Non-pigmented ciliary epithelial cell (primary cell): ENCODE results near the gene GIPR.
"Not testable (repeated sequence)": the region's sequence is repeated elsewhere in the genome, so short reads cannot be mapped to it uniquely, and the experiment has no call there.

Experiments used
- DNase-seq: peaks from one replicate; pipeline ENCODE4 v3.0.0-alpha.2; 2010; ENCODE audit warnings: low read depth

GIPR gene, protein sequence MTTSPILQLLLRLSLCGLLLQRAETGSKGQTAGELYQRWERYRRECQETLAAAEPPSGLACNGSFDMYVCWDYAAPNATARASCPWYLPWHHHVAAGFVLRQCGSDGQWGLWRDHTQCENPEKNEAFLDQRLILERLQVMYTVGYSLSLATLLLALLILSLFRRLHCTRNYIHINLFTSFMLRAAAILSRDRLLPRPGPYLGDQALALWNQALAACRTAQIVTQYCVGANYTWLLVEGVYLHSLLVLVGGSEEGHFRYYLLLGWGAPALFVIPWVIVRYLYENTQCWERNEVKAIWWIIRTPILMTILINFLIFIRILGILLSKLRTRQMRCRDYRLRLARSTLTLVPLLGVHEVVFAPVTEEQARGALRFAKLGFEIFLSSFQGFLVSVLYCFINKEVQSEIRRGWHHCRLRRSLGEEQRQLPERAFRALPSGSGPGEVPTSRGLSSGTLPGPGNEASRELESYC

DNA sequence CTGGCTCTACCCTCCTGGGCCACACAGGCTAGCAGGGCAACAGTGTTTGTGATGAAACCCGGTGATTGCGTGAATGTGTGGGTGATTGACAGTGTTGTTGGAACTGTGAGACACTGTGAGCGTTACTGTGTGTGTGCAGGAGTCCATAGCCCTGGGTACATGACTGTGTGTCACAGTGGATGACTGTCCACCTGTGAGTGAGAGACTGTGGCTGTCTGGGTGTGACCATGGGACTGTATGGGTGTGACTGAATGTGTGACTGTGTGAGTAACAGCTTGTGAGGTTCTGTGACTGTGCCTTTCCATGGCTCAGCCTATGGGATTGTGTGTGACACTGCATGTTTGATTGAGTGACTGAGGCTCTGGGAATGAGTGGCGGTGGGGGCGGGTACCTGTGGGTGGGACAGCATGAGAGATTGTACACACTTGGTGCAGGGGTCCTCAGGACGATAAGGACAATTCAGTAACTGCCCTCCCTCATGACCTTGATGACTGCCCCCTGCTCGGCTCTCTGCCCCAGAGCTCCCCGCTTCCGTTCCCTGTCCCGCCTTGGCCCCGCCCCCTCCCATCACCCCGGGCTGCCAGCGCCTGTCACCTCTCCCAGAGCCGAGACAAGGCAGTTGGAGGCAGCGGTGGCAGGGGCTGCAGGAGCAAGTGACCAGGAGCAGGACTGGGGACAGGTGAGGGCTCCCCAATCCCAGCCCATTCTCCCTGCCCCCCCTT, at the start of gene GIPR:
TSS of gene GIPR (plus strand) at position 602 of the 722 bp plus-strand sequence. CDS start 1,300 bp downstream, outside the sequence.
- DNase-seq = no peak

DNA sequence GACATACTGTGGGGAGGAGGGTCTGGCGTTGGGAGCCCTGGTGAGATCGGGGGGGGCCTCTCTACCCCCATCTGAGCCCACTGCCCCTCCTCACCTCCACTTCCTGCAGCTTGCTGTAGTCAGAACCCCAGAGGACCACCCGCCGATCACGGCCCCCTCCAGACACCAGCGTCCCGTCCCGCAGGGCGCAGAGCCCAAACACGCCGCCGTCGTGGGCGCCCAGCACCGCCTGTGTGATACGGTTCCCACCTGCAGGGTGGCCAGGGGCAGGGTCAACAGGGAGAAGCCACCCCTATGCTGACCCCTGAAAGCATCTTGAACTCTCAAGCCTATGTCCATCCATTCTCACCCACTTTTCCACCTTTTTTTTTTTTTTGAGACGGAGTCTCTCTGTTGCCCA, 46.6 kb upstream of the GIPR start:
- no peak for DNase-seq

DNA sequence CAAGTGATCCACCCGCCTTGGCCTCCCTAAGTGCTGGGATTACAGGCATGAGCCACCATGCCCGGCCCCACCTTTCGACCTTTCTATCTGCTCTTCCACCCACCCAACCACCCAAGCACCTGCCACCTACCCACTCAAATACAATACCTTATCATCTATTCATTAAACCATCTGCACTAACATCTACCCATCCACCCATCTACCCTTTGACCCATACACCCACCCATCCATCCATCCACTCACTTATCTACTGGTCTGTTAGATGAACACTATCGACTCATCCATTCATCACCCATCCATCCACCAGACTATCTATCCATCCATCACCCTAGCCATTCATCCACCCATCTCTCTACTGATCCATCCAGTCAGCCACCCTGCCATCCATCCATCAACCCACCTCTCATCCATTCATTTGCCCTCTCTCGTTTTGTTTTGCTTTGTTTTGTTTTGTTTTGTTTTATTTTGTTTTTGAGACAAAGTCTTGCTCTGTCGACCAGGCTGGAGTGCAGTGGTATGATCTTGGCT, 46.0 kb upstream of the GIPR start:
- DNase-seq = no peak

DNA sequence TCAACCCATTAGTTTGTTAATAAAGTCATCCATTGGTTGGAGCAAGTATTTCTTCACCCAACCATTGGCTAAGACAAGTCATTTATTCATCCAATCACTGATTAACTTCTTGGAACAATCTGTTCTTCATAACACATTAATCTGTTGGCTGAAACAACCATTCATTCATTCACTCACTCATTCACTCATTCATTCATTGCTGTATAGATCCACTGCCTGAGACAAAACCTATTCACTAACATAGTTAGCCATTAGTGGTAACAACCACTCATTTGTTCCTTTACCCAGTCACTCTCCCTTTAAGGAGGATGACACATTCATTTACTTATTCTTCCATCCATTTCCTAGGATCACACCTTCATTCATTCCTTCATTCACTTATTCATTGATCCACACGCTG, 44.0 kb upstream of the GIPR start:
- no peak for DNase-seq

DNA sequence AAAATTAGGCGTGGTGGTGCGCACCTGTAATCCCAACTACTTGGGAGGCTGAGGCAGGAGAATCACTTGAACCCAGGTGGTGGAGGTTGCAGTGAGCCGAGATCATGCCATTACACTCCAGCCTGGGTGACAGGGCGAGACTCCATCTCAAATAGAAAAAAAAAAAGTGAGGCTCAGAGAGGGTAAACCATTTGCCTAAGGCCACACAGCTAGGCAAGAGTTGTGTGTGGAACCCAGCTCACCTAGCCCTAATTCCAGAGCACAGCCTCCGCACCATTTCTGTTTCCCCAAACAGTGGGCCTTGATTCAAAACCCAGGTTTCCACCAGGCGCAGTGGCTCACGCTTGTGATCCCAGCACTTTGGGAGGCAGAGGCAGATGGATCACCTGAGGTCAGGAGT, 39.8 kb upstream of the GIPR start:
- not testable (repeated sequence) for DNase-seq

DNA sequence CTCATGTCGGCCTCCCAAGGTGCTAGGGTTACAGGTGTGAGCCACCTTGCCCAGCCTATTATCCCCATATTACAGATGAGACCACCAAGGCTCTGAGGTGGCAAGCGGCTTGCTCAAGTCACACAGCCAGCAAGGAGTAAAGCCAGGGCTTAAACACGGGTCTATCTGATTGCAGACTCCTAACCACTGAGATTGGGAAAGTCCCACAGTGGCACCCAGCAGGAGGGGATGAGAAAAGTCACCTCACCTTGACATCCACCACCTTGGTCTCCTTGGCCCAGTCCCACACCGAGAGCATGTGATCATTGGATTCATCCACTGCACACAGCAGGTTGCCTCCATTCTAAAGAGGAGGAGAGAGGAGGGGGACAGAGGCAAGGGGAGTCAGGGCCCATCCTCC, 38.3 kb upstream of the GIPR start:
- DNase-seq = no peak

DNA sequence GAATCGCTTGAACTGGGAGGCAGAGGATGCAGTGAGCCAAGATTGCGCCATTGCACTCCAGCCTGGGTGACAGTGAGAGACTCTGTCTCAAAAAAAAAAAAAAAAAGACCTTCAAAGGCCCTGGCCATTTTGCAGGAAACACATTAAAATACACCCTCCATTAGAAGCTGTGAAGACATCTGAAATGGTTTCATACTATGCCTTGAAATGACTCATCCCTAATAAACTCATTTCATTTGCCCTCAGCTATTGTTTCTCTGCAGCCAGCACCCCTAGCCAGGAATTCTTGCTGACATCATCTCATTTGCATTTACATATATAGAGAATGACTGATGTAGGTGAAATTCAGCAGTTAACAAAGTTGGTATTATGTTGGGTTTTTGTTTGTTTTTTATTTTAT, 37.6 kb upstream of the GIPR start:
- peak; percentile 85 for DNase-seq

DNA sequence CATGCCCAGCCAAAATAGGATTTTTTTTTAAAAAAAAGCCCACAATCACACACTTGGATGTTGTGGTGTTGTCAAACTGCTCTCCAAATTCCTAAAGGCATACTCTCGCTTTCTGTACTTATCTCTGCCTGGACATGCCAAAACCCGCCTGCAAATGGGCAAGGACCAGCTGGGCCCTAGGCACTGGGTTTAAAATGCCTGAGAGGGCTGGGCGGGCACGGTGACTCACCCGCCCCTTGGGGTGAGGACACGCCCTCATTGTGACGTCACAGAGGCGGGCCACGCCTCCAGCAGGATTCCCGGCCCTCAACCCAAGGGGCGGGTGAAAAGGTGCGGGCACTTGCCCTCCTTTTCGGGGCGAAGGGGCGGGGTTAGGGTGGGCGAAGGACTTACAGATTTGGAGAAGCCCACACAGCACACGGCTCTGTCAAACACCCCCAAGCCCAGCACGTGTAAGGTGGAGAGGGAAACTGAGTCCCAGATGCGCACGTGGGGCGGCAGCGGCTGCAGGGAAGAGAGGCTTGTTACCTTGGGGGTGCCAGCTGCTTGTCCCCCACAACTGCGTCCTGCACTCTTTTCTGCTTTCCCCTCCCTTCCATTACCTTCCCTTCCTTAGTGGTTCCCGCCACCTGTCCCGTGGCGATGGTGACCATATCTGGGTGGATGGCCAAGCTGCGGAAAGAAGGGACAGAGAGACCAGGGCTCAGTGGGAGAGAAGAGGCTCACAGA, 35.4 kb upstream of the GIPR start:
- no peak for DNase-seq

DNA sequence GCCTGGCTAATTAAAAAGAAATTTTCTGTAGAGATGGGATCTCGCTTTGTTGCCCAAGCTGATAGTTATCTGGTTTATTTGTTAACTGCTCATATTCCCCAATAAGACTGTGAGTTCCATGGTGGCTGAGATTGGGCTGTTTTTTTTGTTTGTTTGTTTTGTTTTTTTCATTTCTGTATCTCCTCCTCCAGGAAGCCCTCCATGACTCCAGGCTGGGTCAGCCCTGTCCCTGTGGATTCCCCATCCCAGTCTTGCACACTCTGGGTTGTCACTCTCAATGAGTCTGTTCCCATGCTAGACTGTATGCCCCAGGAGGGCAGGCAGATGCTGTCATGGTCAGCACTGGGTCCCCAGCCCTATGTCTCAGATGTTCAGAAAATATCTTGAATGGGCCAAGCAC, 31.7 kb upstream of the GIPR start:
- DNase-seq = no peak

DNA sequence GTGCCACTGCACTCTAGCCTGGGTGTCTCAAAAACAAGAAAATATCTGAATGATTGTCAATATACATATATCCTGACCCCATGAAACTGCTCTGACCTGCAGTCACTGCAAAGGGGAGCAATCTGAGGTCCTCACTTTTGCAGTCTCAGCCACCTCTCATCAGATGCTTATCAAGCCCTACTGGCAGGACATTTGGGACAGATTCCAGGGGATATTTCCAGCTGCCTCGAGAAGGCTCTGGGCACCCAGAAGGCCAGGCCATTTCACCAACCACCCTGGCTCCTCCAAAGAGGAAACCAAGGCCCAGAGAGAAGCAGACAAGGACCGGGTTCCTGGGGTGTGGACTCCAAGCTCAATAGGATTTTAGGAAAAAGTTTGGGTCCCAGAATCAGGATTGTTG, 31.1 kb upstream of the GIPR start:
- no peak for DNase-seq

DNA sequence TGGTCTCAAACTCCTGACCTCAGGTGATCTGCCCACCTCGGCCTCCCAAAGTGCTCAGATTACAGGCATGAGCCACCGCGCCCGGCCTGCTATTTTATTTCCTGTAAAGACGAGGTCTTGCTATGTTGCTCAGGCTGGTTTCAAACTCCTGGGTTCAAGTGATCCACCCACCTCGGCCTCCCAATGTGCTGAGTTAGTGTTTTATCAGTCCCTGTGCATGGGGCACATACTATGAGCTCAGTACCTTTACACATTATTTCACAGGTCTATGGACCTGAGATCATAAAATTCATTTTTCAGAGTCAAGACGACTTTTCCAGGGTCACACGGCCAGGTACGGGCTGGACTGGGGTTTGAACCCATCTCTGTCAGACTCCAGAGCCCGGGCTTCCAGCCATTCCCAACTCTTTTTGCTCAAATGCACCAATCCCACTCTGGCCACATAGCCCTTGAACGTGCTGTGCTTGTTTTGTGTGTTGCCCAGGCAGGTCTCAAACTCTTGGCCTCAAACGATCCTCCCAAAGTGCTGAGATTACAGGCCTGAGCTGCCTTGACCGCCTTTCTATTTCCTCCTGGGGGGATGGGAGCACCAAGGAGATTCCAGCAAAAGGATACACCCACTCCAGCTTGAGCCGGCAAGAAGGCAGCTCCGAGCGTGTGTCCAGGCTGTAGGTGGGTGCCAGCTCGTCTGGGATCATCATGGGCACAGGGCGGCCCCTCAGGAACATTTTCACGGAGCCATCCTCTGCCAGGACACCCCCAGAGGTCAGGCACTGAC, 29.9 kb upstream of the GIPR start:
- no peak for DNase-seq

DNA sequence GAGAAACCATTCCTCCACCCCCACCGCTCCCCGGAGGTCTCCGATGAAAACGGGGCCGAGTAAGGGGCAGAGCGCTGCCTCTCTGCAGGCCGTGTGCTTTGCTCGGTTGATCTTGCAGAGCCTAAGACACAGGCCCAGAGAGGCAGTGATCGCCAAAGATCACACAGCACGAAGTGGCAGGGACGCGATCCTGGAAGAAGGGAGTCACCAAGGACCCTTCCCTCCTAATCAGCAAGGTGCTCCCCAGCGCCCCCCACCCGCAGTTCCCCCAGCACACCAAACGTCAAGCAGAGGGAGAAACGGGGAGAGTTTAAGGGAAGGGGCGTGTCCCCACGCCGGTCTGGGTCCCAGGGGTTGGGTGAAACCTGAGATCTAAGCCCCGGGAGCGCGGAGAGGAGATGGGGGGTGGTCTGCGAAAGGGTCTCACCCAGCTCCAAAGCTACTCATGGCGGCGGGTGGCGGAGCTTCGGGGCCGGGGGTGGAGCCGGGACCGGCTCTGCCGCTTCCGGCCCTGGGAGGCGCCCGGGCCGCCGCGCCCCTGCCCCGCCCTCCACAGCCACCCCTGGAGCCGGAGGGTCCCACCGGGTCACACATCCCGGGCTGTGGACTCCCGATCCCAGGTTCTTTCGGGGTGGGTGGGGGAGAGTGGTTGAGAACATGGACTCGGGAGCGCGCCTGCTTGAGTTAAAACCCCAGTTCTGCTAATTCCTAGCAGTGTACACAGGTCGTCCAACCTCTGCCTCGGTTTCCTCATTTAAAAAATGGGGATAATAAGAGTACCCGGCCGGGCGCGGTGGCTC, 28.9 kb upstream of the GIPR start, which contains the start of gene EML2:
TSS of gene EML2 (minus strand) at position 468 of the 800 bp plus-strand sequence. CDS start at position 447, 21 bp downstream.
- DNase-seq = no peak

DNA sequence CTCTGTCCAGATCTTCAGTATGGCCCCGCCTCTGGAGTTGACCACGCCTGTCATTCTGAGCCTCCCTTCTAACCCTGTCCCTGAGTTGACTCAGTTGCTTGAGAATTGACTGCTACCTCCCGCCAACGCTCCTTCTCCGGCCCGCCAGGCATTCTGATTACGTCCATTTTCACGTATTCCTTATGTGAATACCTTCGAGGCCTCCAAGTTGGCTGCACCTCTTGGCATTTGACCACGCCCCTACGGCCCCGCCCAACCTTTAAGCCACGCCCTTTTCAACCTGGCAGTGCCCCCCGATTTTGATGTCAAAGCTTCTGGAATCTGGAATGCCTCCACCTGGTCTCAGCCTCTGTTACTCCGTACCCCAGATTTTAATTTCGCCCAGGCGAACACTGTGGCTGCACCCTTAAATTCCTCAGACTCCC, 27.2 kb upstream of the GIPR start:
- DNase-seq = no peak

DNA sequence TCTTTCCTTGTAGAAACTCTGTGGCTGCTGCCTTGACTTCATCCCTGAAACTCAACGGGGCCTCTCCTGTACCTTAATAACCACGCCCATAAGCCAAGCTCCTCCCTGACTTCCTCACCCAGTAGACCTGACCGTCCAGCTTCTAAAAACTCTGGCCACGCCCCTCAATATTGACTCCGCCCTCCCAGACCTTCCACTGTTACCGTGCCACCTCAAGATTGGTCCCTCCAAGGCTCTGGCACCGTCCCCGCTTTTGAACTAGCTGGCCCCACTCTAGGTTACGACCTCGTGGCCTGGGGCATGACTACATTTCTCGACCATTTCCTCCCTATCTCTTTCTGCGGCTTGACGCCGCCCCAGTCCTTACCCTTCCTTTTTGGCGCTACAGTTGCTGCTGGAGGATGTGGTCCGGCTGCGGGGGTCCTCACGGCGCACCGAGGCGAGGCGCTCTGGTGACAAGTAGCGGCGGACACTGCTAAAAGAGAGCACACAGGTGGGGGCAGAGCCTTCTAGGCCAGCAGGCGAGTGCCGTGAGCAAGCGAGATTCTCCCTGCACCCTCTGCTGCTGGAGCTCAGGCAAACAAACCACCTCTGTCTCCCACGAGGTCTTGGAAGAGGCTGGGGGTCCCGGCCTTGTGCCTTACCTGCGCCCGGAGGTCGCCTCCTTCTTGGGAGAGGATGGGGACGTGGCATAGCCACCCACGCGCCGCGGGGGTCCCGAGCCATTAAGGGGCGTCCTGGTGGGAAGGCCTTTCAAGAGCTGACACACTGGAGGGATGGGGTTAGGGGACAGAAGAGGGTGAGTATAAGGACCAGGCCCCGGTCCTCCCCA, 26.5 kb upstream of the GIPR start:
- DNase-seq = no peak

DNA sequence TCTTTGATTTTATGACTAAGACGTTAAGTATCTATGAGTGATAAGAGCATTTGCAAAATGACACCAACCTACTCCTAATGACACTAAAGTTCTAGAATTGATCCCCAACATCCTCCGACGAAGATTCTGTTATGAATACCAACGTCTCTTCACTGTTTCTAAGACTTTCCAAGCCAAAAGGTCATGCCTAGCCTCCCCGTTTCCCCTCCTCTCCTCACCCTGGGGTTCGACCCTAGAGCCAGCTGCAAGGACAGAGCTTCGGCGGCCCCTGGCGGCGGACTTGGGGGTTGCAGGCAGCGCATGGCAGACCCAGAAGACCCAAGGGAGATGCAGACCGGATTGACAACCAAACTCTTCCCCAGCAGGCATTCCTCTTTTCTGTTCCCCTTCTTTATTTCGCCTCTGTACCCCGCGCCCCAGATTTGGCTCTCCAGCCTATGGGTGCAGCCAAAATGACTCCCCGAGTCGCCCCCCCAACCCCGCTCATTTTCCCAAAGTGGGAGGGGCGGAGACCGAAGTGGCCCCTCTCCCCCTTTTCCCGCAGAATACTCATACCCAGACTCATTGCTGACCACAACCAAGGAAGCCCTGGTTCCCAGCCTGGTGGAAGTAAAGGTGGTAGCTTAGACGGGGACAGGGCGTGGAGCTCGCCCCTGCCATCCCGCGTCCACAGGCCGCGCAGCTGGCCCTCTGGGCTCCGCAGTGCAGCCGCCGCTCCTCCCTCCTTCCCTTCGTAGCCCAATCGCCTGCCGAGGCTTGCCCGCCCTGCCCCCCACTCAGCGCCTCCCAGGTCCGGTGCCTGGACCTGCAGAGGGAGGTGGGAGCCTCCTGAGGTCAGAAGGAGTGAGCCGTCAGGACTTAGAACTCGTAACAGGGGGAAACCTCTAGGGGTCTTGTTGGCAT, 24.7 kb upstream of the GIPR start:
- no peak for DNase-seq

DNA sequence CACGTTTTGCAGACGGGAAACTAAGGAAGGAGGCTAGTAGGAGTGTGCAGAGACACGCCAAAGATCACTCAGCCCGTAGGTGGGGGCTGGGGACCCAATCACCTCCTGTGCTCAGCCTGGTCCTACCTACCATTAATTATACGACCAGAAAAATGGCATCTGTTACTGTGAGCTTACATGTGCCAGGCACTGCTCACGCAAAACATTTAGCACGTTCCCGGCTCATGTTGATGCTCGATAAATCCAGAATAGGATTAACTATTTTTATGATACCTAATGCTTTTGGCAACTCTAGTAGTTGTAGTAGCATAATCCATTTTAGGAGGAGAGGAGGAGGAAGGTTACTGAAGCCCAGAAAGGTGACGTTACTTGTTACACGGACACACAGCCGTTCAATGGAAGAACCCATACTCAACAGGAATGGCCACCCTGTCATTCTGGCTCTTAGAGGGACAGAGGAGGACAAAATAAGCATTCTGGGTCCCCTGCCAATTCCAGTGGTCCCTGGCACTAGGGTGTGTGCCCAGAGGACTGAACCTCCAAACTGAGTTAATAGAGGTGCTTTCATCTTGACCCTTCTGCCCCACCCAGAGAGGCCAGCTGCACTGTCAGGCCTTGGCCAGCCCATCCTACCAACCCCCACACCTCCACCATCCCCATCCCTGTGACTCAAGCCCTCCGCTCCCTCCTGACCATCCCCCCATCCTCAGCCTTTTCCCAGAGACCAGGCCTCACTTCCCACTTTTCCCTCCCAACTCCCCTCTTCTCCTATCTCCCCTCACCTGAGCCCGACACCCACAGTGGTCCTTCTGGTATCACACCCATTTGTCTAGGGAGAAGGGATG, 23.9 kb upstream of the GIPR start:
- no peak for DNase-seq

DNA sequence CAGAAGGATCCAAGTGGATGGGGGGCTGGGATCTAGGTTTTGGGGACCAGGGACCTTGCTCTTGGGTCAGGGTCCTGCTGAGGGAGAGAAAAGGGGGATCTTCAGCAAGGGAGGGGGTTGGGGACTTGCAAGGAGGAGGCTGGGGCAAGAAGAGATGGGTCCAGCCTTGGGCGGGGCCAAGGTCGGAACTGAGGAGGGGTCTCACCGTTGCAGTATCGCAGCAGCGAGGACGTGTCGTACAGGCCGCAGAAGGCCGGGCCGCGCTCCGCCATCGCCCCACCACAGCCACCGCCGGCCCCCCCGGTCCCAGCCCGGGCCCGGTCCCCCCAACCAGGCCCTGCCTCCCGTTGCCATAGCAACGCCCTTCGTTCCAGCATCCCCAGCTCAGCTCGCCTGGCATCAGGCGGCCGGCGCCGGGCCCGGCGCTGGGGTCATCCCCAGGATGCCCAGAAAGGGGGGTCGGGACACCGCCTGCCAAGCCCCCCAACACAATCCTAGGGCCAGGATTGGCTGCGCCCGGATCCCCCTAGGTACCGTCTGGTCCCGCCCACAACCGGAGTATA, 22.9 kb upstream of the GIPR start:
- DNase-seq = no peak
